Activated CD4-positive, alpha-beta T cell treated with anti-CD3 and anti-CD28 coated beads, Interleukin-2, amount 50 U/mL, for 4 hours (primary cell): ENCODE measurements around the gene CPXCR1.
"Not testable (repeated sequence)": the region's sequence is repeated elsewhere in the genome, so short reads cannot be mapped to it uniquely, and the experiment has no call there.

Source experiments
- DNase-seq, 2 experiments: peaks; one replicate each; pipeline ENCODE4 v3.0.0-alpha.2; 2020

Gene CPXCR1

GRCh38 chrX:88746925-88747324 is at the start of gene CPXCR1:
TSS of gene CPXCR1 (plus strand) at chrX:88747225. CDS start at chrX:88753415, 6,190 bp downstream.
- DNase-seq = no peak

DNA sequence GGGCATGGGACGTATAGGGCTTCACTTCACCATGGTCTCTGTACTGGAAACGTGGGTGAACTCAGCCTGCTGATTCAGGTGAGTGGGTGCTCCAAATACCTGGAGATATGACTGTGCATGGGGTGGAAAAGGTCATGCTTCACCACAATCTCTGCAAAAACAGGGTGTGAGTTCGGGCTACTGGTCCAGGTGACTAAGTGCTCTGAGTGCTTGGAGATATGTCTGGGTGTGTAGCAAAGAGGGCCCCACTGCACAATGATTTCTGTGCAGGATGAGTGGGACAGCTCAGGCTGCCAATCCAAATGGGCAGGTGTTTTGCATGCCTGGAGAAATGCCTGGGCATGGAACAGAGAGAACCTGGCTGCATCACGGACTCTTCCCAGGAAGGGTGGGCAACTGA is 11.2 kb upstream of the CPXCR1 start:
- DNase-seq = no peak

DNA sequence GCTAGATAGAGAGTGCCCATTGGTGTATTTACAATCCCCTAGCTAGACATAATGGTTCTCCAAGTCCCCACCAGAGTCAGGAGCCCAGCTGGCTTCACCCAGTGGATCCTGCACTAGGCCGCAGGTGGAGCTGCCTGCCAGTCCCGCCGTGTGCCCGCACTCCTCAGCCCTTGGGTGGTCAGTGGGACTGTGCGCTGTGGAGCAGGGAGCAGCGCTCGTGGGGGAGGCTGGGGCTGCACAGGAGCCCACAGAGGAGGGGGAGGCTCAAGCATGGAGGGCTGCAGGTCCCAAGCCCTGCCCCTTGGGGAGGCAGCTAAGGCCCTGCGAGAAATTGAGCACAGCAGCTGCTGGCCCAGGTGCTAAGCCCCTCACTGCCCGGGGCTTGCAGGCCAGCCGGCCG is 810 bp upstream of the CPXCR1 start:
- not testable (repeated sequence) for DNase-seq

DNA sequence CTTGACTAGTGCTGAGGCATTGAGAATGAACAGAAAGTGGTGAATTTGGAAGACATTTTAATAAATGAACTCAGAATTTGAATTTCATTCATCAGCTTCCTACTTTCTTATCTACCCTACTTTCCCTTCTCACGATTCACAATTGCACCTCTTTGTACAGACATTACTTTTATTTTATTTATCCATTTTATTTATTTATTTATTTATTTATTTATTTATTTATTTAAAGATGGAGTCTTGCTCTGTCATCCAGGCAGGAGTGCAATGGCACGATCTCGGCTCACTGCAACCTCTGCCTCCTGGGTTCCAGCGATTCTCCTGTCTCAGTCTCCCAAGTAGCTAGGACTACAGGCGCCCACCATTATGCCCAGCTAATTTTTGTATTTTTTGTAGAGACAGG is 5.3 kb downstream of the CPXCR1 start:
- not testable (repeated sequence) for DNase-seq

DNA sequence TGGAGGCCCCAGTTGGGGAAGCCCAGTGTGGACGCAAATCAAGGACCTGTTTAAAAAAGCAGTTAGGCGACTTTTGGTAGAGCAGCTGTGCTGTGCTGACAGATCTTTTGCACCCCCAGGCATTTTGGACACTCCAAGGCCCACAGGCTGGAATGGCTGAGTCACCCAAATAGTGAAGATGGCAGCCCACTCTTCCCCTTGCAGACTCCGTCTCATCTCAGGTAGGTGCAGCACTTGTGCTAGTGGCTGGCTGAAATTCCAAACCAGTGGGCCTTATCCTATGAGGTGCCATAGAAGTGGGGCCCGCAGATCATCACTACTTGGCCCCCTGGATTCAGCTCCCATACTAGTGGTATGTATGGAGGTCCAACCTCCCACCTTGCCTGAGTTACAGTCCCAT is 42.8 kb downstream of the CPXCR1 start:
- DNase-seq = no peak
